ENCODE measurements around the gene ZFP92.
A peak's percentile ranks its signal among the peaks of the same experiment; 100 is the strongest.

ZFP92 gene

GRCh38 chrX:153409414-153410101, 1.7 kb upstream of the ZFP92 start:
- DNase-seq = no peak

DNA sequence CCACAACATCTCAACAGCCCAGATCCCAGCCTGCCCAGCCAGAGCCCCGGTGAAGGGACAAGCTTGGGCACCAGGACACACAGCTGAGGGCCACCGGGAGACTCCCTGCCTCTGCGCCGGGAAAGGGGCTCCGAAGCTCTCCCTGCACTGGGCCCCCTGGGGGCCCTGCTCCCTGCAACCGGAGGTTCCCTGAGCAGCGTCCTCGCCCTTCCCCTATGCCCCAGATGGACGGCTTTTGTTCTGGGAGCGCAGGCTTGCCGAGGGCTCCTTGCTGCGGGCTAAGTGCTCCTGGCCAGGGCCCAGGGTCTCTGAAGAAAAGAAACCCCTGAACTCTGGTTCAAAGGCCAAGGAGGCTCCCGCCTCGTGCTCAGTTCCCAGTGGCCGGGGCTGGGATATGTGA, 899 bp upstream of the ZFP92 start:
- DNase-seq = no peak

- no peak for DNase-seq
Measured at GRCh38 chrX:153410888-153411254, 401 bp upstream of the ZFP92 start.

DNA sequence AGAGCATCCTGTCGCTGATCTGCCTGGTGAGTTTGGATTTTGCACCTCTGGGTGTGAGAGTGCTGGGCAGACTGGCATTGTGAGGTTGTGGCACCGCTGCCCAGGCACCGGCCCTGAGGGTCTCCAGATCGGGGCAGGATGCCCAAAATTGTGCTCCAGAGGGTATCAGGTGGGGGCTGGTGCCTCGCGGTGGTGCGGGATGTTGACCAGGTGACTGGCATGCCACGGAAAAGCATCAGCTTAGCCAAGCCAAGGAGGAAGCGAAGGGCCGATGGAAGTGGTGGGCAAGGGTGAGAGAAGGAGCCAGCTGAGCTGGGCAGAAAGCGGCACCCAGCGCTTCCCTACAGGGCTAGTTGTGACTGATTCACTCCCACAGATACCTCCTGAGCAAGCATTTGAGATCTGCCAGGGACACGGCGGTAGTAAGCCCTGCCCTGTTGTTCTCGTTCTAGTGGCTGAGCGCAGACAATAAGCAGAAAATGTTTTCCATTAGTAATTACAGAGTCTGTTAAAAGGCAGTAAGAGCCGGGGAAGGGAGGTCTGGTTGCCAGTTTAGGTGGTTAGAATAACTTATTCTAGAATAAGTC, 809 bp downstream of the ZFP92 start:
- DNase-seq = no peak

GRCh38 chrX:153412746-153413720, 1.8 kb downstream of the ZFP92 start:
- no peak for DNase-seq

DNA sequence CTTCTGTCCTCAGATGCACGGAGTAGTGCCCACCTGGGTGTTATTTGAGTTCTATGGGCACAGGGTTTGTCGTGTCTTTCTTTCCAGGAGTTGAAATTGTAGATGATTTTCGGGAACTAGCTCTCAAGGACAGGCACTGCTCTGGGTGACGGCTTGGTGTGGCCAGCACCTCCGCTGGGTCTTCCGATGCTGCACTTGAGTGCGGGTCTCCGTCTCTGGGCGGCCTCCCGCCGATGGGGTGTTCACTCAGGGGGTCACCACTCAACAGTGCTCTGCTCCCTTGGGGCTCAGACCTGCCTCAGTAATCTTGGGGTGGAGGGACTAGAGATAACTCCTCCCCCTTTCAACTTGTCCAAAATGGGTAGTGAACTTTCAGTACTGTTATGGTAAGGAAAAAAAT, 2.5 kb downstream of the ZFP92 start:
- no peak for DNase-seq

GRCh38 chrX:153414856-153415510, 3.7 kb downstream of the ZFP92 start:
- no peak for DNase-seq

GRCh38 chrX:153416781-153417450, 5.6 kb downstream of the ZFP92 start:
- DNase-seq = no peak

DNA sequence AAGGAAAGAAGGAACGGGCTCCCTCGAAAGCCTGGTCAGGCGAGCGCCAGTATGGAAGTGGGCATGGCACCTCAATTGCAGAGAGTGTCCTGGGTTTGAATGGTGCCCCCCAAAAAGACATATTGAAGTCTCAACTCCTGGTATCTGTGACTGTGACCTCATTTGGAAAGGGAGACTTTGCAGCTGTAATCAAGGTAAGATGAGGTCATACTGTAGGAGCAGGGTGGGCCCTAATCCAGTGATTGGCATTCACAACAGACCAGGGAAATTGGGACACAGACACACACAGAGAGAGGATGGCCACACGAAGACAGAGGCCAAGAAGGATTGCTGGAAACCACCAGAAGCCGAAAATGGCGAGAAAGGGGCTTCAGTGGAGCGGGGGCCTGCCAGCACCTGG, 6.4 kb downstream of the ZFP92 start:
- DNase-seq = no peak

DNA sequence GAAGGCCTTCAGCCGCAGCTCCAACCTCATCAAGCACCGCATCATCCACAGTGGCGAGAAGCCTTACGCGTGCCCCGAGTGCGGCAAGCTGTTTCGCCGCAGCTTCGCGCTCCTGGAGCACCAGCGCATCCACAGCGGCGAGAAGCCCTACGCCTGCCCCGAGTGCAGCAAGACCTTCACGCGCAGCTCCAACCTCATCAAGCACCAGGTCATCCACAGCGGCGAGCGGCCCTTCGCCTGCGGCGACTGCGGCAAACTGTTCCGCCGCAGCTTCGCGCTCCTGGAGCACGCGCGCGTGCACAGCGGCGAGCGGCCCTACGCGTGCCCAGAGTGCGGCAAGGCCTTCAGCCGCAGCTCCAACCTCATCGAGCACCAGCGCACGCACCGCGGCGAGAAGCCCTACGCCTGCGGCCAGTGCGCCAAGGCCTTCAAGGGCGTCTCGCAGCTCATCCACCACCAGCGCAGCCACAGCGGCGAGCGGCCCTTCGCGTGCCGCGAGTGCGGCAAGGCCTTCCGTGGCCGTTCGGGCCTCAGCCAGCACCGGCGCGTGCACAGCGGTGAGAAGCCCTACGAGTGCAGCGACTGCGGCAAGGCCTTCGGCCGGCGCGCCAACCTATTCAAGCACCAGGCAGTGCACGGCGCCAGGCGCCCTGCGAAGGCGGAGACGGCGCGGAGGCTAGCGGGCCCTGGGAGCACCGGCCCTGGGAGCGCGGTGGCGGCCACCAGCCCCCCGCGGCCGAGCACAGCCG, 9.8 kb downstream of the ZFP92 start:
- no peak for DNase-seq

DNA sequence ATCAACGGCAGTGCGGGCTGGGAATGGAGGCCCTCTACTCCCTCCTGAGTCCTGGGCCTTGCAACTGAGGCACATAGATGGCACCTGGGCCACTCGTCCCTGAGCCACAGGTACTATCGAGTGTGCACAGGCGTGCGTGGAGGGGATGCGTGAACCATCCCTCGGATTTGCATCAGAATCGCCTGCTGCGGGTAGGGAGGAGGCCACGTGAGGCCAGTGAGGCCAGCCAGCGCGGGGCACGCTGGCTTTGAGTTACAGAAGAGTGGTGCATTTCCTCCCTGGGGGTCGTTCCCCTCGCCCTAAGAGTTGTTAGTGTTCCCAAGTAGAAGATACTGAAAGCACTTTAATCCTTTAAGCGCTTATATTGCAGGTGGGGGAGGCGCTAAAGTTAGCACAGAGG, 10.6 kb downstream of the ZFP92 start:
- DNase-seq = no peak

- no peak for DNase-seq
Measured at GRCh38 chrX:153423652-153424051, 12.4 kb downstream of the ZFP92 start.

GRCh38 chrX:153426204-153426603, 14.9 kb downstream of the ZFP92 start:
- no peak for DNase-seq

DNA sequence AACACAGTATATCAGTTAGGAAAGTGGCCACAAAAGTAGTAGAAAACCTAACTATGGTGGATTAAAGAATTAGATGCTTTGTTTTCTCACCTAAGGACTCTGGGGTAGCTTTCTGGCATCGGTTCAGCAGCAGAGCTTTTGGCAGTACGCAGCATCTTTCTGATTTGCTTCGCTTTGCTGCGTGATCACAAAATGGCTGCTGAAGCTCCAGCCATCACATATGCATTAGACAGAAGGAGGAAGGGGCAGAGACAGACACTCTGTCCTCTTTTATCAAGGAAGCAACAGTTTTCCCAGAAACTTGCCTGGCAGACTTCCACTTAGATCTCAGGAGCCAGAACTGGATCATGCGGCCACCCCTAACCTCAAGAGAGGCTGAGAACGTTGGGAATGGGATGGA, 19.5 kb downstream of the ZFP92 start:
- DNase-seq = no peak

- DNase-seq = no peak
Measured at GRCh38 chrX:153433161-153433680, 21.9 kb downstream of the ZFP92 start.

DNA sequence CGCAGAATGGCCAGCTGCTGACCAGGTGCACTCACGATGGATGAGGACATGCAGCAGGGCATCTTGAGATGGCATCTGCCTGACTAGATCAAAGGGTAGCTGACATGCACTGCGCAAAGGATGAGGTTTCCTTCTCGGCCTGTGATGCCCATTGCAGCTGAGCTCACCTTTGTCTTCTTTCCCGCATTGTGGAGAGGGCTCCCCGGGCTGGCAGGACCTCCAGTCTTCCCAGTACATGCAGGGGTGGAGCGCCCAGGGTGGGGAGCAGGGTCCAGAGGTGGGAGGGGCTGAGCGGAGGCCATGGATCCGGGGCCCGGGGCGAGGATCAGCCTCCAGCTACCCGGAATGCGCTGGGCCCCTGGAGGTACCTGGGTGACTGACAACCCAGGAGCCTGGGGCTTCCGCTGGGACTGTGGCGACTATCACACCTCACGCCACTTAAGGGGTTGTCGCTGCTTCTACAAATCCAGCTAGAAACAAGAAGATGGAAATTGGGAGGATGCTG, 22.6 kb downstream of the ZFP92 start:
- DNase-seq = no peak

DNA sequence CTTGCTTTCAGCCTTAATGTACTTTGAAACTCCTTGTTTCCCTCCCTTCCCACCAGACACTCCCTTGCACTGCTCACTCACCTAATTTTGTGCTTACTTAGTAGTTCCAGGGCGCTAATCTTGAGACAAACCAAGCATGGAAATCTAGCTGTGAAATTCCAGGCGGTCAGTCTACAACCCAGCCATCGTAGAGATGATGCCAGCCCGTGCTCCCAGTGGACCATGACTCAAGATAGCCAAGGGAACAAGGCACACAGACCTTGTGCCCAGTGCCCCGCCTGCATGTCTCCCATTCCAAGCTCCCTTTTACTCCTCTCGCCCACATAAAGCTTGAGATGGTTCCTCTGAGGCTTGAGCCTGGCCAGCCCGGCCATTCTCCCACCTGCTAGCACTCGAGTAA, 23.5 kb downstream of the ZFP92 start:
- DNase-seq = no peak

DNA sequence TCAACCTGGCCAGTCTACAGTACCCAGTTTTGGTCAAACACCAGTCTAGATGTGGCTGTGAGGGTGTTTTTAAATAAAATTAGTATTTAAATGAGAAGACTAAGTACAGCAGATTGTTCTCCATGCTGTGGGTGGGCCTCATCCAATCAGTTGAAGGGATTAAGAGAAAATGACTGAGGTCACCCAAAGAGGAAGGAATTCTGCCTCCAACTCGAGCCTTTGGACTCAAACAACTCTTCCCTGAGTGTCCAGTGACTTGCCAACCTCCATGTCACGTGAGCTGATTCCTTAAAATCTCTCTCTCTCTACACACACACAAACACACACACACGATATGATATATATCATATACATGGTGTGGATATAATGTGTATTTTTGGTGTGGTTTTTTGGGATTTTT, 24.6 kb downstream of the ZFP92 start:
- no peak for DNase-seq

DNA sequence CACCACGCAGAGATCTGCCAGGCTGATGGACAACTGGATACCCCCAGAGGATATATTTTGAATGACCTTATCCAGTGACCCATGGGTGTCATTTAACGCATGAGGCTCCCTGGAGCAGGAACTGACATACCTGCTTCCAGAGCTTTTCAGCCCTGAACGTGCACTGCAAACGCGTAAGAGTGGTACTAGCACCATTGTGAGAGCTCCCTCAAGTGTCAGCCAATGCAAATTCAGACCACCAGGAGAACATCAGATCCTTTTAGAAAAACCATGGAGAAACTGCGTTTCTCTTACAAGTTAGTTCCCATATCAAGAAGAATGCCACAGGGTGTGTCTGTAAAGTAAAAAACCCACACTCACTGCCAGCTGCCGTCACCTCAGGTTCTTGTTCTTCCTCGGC, 27.3 kb downstream of the ZFP92 start:
- peak in 1 of 2 experiments; percentile 6 for DNase-seq

- DNase-seq = no peak
Measured at GRCh38 chrX:153439977-153440376, 28.7 kb downstream of the ZFP92 start.

- DNase-seq = no peak
Measured at GRCh38 chrX:153440556-153441135, 29.4 kb downstream of the ZFP92 start.
